IPS DF 6.9 (cell line): ENCODE results near the gene CRIP1.

Source experiments
- DNase-seq: peaks from one replicate; pipeline ENCODE4 v3.0.0-alpha.2; 2013; ENCODE audit warnings: low read depth, low spot score
- H3K27ac ChIP-seq: one replicate; pipeline ENCODE4 v1.5.1; 2013; ENCODE audit warnings: low read length, control low read depth
- H3K27me3 ChIP-seq: 2 replicates; pipeline ENCODE4 v1.6.1; 2013; ENCODE audit warnings: mild to moderate bottlenecking, low read length; ENCODE audit not compliant: control insufficient read depth, insufficient read depth
- H3K36me3 ChIP-seq: 2 replicates; pipeline ENCODE4 v1.6.1; 2013; ENCODE audit warnings: low read length; ENCODE audit not compliant: control insufficient read depth, insufficient read depth
- H3K4me1 ChIP-seq: 2 replicates; pipeline ENCODE4 v1.6.1; 2013; ENCODE audit warnings: low read length; ENCODE audit not compliant: control insufficient read depth, insufficient read depth
- H3K4me3 ChIP-seq: 2 replicates; pipeline ENCODE4 v1.5.1; 2013; ENCODE audit warnings: mild to moderate bottlenecking, low read length
- H3K9me3 ChIP-seq: 2 replicates; pipeline ENCODE4 v1.6.1; 2013; ENCODE audit warnings: low read length, inconsistent platforms; ENCODE audit not compliant: control insufficient read depth, insufficient read depth
- whole genome bisulfite sequencing: extraction: QIAGEN DNeasy Blood & Tissue Kit; methylation state at CpG from one replicate; pipeline ENCODE4 v1.1.7; 2013; ENCODE audit warnings: mixed read lengths, missing lambda C conversion rate; ENCODE audit not compliant: insufficient read length, insufficient coverage; 5-methylcytosine and 5-hydroxymethylcytosine counted together

Gene CRIP1

GRCh38 chr14:105490267-105490571 lies 3.5 kb downstream of the CRIP1 start:
- H3K36me3 ChIP-seq = no peaks in the 10 kb centered on the region; the same call in 1 of the 2 replicates
- WGBS = no CpG with 5 or more reads among the region's 33 CpGs

GRCh38 chr14:105490572-105491365 lies 4.1 kb downstream of the CRIP1 start, which contains the start of gene TEDC1:
Gene TEDC1, plus strand, starts transcription at chr14:105491246. Its CDS starts 130 bp downstream, at chr14:105491376.
- H3K4me1 ChIP-seq = no peaks in the 10 kb centered on the region; the same call in 1 of the 2 replicates
- no CpG with 5 or more reads among the region's 94 CpGs for WGBS

More at GRCh38 chr14:105490267-105490571, 3.5 kb downstream of the CRIP1 start:
- H3K27me3 ChIP-seq = peaks cover 7% of the 10 kb centered on the region; the same call in 1 of the 2 replicates
- no peaks in the 10 kb centered on the region; the same call in 1 of the 2 replicates for H3K4me1 ChIP-seq
- DNase-seq = no peak
- peak overlapping the region; percentile 32; the same call in 1 of the 2 replicates for H3K4me3 ChIP-seq
- H3K9me3 ChIP-seq = no peaks in the 10 kb centered on the region
- no peak overlapping the region for H3K27ac ChIP-seq

GRCh38 chr14:105491366-105491973 lies 4.8 kb downstream of the CRIP1 start:
- H3K36me3 ChIP-seq = no peaks in the 10 kb centered on the region; the same call in 1 of the 2 replicates
- H3K27ac ChIP-seq = no peak overlapping the region
- DNase-seq = no peak
- peak overlapping the region; percentile 40; the same call in 1 of the 2 replicates for H3K4me3 ChIP-seq
- H3K4me1 ChIP-seq = no peaks in the 10 kb centered on the region; the same call in 1 of the 2 replicates
- no peaks in the 10 kb centered on the region for H3K9me3 ChIP-seq
- no CpG with 5 or more reads among the region's 53 CpGs for WGBS
- H3K27me3 ChIP-seq = peaks cover 7% of the 10 kb centered on the region; the same call in 1 of the 2 replicates

More at GRCh38 chr14:105490572-105491365, 4.1 kb downstream of the CRIP1 start, which contains the start of gene TEDC1:
- Histone ChIP-seq H3K9me3 (no peaks in the 10 kb centered on the region), H3K4me3 (peak within 1 kb of the TSS; percentile 40; the same call in 1 of the 2 replicates), H3K36me3 (no peaks in the 10 kb centered on the region; the same call in 1 of the 2 replicates), H3K27me3 (peaks cover 7% of the 10 kb centered on the region; the same call in 1 of the 2 replicates), H3K27ac (no peak within 1 kb of the TSS)
- DNase-seq = peak; percentile 83

- H3K9me3 ChIP-seq = no peaks in the 10 kb centered on the region
- WGBS = no CpG with 5 or more reads among the region's 24 CpGs
- peaks cover 5% of the 10 kb centered on the region; the same call in 1 of the 2 replicates for H3K27me3 ChIP-seq
- H3K36me3 ChIP-seq = no peaks in the 10 kb centered on the region; the same call in 1 of the 2 replicates
- DNase-seq = no peak
- H3K4me3 ChIP-seq = no peak overlapping the region
- no peak overlapping the region for H3K27ac ChIP-seq
- H3K4me1 ChIP-seq = no peaks in the 10 kb centered on the region; the same call in 1 of the 2 replicates
Observed at GRCh38 chr14:105492031-105492970, 5.6 kb downstream of the CRIP1 start.

GRCh38 chr14:105492971-105493871 lies 6.5 kb downstream of the CRIP1 start:
- Histone ChIP-seq H3K4me1 (no peaks in the 10 kb centered on the region; the same call in 1 of the 2 replicates), H3K4me3 (no peak overlapping the region), H3K27ac (no peak overlapping the region), H3K9me3 (no peaks in the 10 kb centered on the region), H3K36me3 (no peaks in the 10 kb centered on the region; the same call in 1 of the 2 replicates), H3K27me3 (no peaks in the 10 kb centered on the region; the same call in 1 of the 2 replicates)
- no peak for DNase-seq
- WGBS = no CpG with 5 or more reads among the region's 20 CpGs

- Histone ChIP-seq H3K9me3 (no peaks in the 10 kb centered on the region), H3K27me3 (no peaks in the 10 kb centered on the region), H3K4me1 (no peaks in the 10 kb centered on the region; the same call in 1 of the 2 replicates), H3K4me3 (no peak overlapping the region), H3K27ac (no peak overlapping the region), H3K36me3 (no peaks in the 10 kb centered on the region; the same call in 1 of the 2 replicates)
- DNase-seq = no peak
- no CpG with 5 or more reads among the region's 16 CpGs for WGBS
Observed at GRCh38 chr14:105493921-105494605, 7.4 kb downstream of the CRIP1 start.

- no peak overlapping the region for H3K4me3 ChIP-seq
- DNase-seq = no peak
- no CpG with 5 or more reads among the region's 6 CpGs for WGBS
- H3K36me3 ChIP-seq = no peaks in the 10 kb centered on the region; the same call in 1 of the 2 replicates
- H3K9me3 ChIP-seq = no peaks in the 10 kb centered on the region
- no peak overlapping the region for H3K27ac ChIP-seq
- no peaks in the 10 kb centered on the region for H3K27me3 ChIP-seq
- H3K4me1 ChIP-seq = no peaks in the 10 kb centered on the region; the same call in 1 of the 2 replicates
Observed at GRCh38 chr14:105494606-105494929, 7.9 kb downstream of the CRIP1 start.

GRCh38 chr14:105495101-105495989 lies 8.7 kb downstream of the CRIP1 start:
- Histone ChIP-seq H3K4me3 (no peak overlapping the region), H3K4me1 (no peaks in the 10 kb centered on the region; the same call in 1 of the 2 replicates), H3K9me3 (no peaks in the 10 kb centered on the region), H3K36me3 (no peaks in the 10 kb centered on the region; the same call in 1 of the 2 replicates), H3K27me3 (no peaks in the 10 kb centered on the region), H3K27ac (no peak overlapping the region)
- no CpG with 5 or more reads among the region's 18 CpGs for WGBS
- no peak for DNase-seq
